DND-41 (cell line): Measurements from ENCODE around the gene TMEM178B.

Experiments used
- CTCF ChIP-seq: IDR thresholded peaks from 2 replicates; pipeline ENCODE4 v1.5.1; 2012; ENCODE audit warnings: borderline replicate concordance, low read length, moderate library complexity, mild to moderate bottlenecking; ENCODE audit not compliant: poor library complexity, severe bottlenecking; ENCODE audit errors: extremely low read depth
- EZH2 ChIP-seq: IDR thresholded peaks from 3 replicates; pipeline ENCODE4 v1.6.1; 2012; ENCODE audit warnings: borderline replicate concordance, low read depth, mild to moderate bottlenecking, moderate library complexity, low read length, inconsistent platforms; ENCODE audit not compliant: severe bottlenecking

GRCh38 chr7:141377906-141378305 is 304.0 kb downstream of the TMEM178B start:
- TF ChIP-seq CTCF (no peak), EZH2 (no peak)
